Testis (tissue), 5 donors: ENCODE measurements around the gene EPHB1. TPM values are rescaled to one million over a fixed set of nuclear protein-coding genes. Genes with fewer than 3 reads are reported as not detected.

ENCODE experiments used
- DNase-seq: peaks from one replicate; pipeline ENCODE4 v3.0.0-alpha.2; 2019
- H3K27ac ChIP-seq, 2 donors: fragments of 200-600 bp; sonication (generic); one replicate each; pipeline ENCODE4 v1.5.1; 2019
- H3K27me3 ChIP-seq: fragments of 200-600 bp; sonication (generic); one replicate; pipeline ENCODE4 v1.5.1; 2019
- H3K36me3 ChIP-seq: fragments of 200-600 bp; sonication (generic); one replicate; pipeline ENCODE4 v1.5.1; 2017; ENCODE audit warnings: low read depth; ENCODE audit errors: missing control alignments
- H3K4me1 ChIP-seq: fragments of 200-600 bp; sonication (generic); one replicate; pipeline ENCODE4 v1.5.1; 2019
- H3K4me3 ChIP-seq, 2 donors: fragments of 200-600 bp; sonication (generic); one replicate each; pipeline ENCODE4 v1.5.1; 2017 to 2019
- H3K9me3 ChIP-seq: fragments of 200-600 bp; sonication (generic); one replicate; pipeline ENCODE4 v1.5.1; 2017
- CTCF ChIP-seq, 3 experiments: fragments of 450-650 bp in 2 of 3; fragments of 200-600 bp in 1 of 3; sonication (generic) in 1 of 3; IDR thresholded peaks; one replicate each; pipeline ENCODE4 v1.5.1; 2016 to 2019; ENCODE audit warnings: antibody characterized with exemption in 3 of 3, mild to moderate bottlenecking in 2 of 3, moderate library complexity in 1 of 3
- POLR2A ChIP-seq: fragments of 450-650 bp; IDR thresholded peaks from one replicate; pipeline ENCODE4 v1.6.1; 2017; ENCODE audit warnings: antibody characterized with exemption, mild to moderate bottlenecking, moderate library complexity
- WGBS, 2 donors: methylation state at CpG; one replicate each; pipeline ENCODE4 v1.1.5; 2018; 5-methylcytosine and 5-hydroxymethylcytosine counted together
- intact Hi-C: fragments of 100-400 bp; cut with DNase I; formaldehyde crosslinking; loops from one replicate; pipeline ENCODE4 v1.15.1; 2023; ENCODE audit warnings: low total_unique reads
- long read RNA-seq, 2 donors: transcript quantifications; one replicate each; lab custom pipeline, GENCODE V29; 2026
- polyA plus RNA-seq: library from polyadenylated mRNA; stranded (reverse); fragments of 350-450 nt; fragmentation: Illumina TruSeq; extraction: RNeasy Lipid Tissue Mini Kit (QIAGEN cat#74804); gene quantifications from one replicate; pipeline ENCODE4 v1.2.3, GENCODE V29; 2014; ENCODE audit warnings: low read depth, low replicate concordance; ENCODE audit not compliant: insufficient read depth
- total RNA-seq, 2 donors: library from RNA; depleted of rRNA; stranded (reverse); fragments of >200 nt; gene quantifications; one replicate each; pipeline ENCODE4 v1.2.3, GENCODE V29; 2016

EPHB1 gene
- total RNA-seq (10 to 100 TPM; 31.3 to 37.1 TPM), polyA plus RNA-seq (20.8 TPM)
- long read RNA-seq, donor 1, full-length matches to known transcripts: 3 of 17 reads
- long read RNA-seq, donor 1, partial matches to known transcripts: 14 of 17 reads
- long read RNA-seq, donor 1, other reads (novel, unspliced or antisense): 0 of 17 reads
- long read RNA-seq, donor 2, full-length matches to known transcripts: 2 of 2 reads
- long read RNA-seq, donor 2, partial matches to known transcripts: 0 of 2 reads
- long read RNA-seq, donor 2, other reads (novel, unspliced or antisense): 0 of 2 reads

- Histone ChIP-seq H3K4me3 (peak within 1 kb of the TSS; percentile 54 to 66), H3K27me3 (no peaks in the 10 kb centered on the region), H3K9me3 (no peaks in the 10 kb centered on the region), H3K4me1 (peaks cover 21% of the 10 kb centered on the region), H3K27ac (peak within 1 kb of the TSS; percentile 0 to 56), H3K36me3 (no peaks in the 10 kb centered on the region)
- 0 to 1% methylated on average over 37 to 64 of the region's 70 CpGs for WGBS, 2 donors
- intact Hi-C loops: loop anchor here (10.0 kb wide), 2 partner anchors 710 to 1100 kb away; no protein-coding TSS in a partner anchor
- DNase-seq: peak; percentile 96
- no peak for TF ChIP-seq POLR2A
- peak; percentile 92 to 93 (median 93) for TF ChIP-seq CTCF (IDR thresholded peaks at IDR 0.05)
These were observed at the start of gene EPHB1 for GRCh38 chr3:134794950-134795745. EPHB1 (plus strand) TSS chr3:134795260.

- no peak overlapping the region for H3K4me3 ChIP-seq
- H3K27ac ChIP-seq: no peak overlapping the region
- H3K4me1 ChIP-seq: no peaks in the 10 kb centered on the region
- intact Hi-C loops: no loop called here
- H3K36me3 ChIP-seq: no peaks in the 10 kb centered on the region
- DNase-seq: no peak
- no peaks in the 10 kb centered on the region for H3K9me3 ChIP-seq
- H3K27me3 ChIP-seq: no peaks in the 10 kb centered on the region
- TF ChIP-seq CTCF (IDR thresholded peaks at IDR 0.05) (no peak), POLR2A (no peak)
- WGBS, 2 donors: 89 to 93% methylated on average over 1 of the region's 1 CpG
These were observed 46.4 kb upstream of the EPHB1 start for GRCh38 chr3:134748698-134749097.

GRCh38 chr3:134749174-134749573, 45.9 kb upstream of the EPHB1 start:
- DNase-seq: no peak
- TF ChIP-seq POLR2A: no peak
- no peak for TF ChIP-seq CTCF (IDR thresholded peaks at IDR 0.05)
- 94 to 100% methylated on average over 2 of the region's 2 CpGs for WGBS, 2 donors
- no peak overlapping the region for H3K4me3 ChIP-seq
- no peaks in the 10 kb centered on the region for H3K9me3 ChIP-seq
- no peaks in the 10 kb centered on the region for H3K27me3 ChIP-seq
- no peaks in the 10 kb centered on the region for H3K36me3 ChIP-seq
- intact Hi-C loops: no loop called here
- no peak overlapping the region for H3K27ac ChIP-seq
- no peaks in the 10 kb centered on the region for H3K4me1 ChIP-seq

GRCh38 chr3:134749802-134750553, 45.1 kb upstream of the EPHB1 start:
- TF ChIP-seq POLR2A (no peak), CTCF (IDR thresholded peaks at IDR 0.05) (no peak)
- intact Hi-C loops: no loop called here
- DNase-seq: no peak
- WGBS, 2 donors: 71 to 80% methylated on average over 7 of the region's 7 CpGs
- H3K27me3 ChIP-seq: no peaks in the 10 kb centered on the region
- H3K4me1 ChIP-seq: no peaks in the 10 kb centered on the region
- H3K9me3 ChIP-seq: no peaks in the 10 kb centered on the region
- no peak overlapping the region for H3K4me3 ChIP-seq
- no peak overlapping the region for H3K27ac ChIP-seq
- no peaks in the 10 kb centered on the region for H3K36me3 ChIP-seq
